GM12891 (cell line): ENCODE measurements around the gene PAX7. TPM values are rescaled to one million over a fixed set of nuclear protein-coding genes. Genes with fewer than 3 reads are reported as not detected.
"Not testable (repeated sequence)": the region's sequence is repeated elsewhere in the genome, so short reads cannot be mapped to it uniquely, and the experiment has no call there.

ENCODE experiments used
- DNase-seq: peaks from one replicate; pipeline ENCODE4 v3.0.0; 2011; ENCODE audit warnings: low spot score; ENCODE audit not compliant: insufficient read length
- FAIRE-seq: peaks from 2 replicates; lab custom pipeline; 2011; peaks lifted over from hg19 to GRCh38; lab: Jason Lieb, UNC
- PAX5 ChIP-seq: IDR thresholded peaks from 2 replicates; pipeline ENCODE4 v1.6.1; 2011; ENCODE audit warnings: low read length, moderate library complexity, mild to moderate bottlenecking; ENCODE audit not compliant: insufficient read depth, severe bottlenecking
- POLR2A ChIP-seq: IDR thresholded peaks from 2 replicates; pipeline ENCODE4 v1.6.1; 2011; ENCODE audit warnings: low read depth, low read length, control low read depth
- POLR2AphosphoS5 ChIP-seq: IDR thresholded peaks from 2 replicates; pipeline ENCODE4 v1.6.1; 2011; ENCODE audit warnings: low read depth, low read length, control low read depth
- POU2F2 ChIP-seq: IDR thresholded peaks from 2 replicates; pipeline ENCODE4 v1.6.1; 2011; ENCODE audit warnings: low read depth, mild to moderate bottlenecking, control low read depth, low read length, moderate library complexity
- SPI1 ChIP-seq: IDR thresholded peaks from 2 replicates; pipeline ENCODE4 v1.6.1; 2011; ENCODE audit warnings: low read depth, low read length, control low read depth
- TAF1 ChIP-seq: IDR thresholded peaks from 2 replicates; pipeline ENCODE4 v1.6.1; 2011; ENCODE audit warnings: low read depth, low read length, control low read depth
- polyA plus RNA-seq: library from polyadenylated mRNA; unstranded; fragments of >200 nt; gene quantifications from one replicate; pipeline ENCODE4 v1.2.1, GENCODE V29; 2012; ENCODE audit warnings: low read depth, missing spikeins, inconsistent platforms; ENCODE audit not compliant: missing spikeins

Gene PAX7
- 0.01 TPM for polyA plus RNA-seq

DNA sequence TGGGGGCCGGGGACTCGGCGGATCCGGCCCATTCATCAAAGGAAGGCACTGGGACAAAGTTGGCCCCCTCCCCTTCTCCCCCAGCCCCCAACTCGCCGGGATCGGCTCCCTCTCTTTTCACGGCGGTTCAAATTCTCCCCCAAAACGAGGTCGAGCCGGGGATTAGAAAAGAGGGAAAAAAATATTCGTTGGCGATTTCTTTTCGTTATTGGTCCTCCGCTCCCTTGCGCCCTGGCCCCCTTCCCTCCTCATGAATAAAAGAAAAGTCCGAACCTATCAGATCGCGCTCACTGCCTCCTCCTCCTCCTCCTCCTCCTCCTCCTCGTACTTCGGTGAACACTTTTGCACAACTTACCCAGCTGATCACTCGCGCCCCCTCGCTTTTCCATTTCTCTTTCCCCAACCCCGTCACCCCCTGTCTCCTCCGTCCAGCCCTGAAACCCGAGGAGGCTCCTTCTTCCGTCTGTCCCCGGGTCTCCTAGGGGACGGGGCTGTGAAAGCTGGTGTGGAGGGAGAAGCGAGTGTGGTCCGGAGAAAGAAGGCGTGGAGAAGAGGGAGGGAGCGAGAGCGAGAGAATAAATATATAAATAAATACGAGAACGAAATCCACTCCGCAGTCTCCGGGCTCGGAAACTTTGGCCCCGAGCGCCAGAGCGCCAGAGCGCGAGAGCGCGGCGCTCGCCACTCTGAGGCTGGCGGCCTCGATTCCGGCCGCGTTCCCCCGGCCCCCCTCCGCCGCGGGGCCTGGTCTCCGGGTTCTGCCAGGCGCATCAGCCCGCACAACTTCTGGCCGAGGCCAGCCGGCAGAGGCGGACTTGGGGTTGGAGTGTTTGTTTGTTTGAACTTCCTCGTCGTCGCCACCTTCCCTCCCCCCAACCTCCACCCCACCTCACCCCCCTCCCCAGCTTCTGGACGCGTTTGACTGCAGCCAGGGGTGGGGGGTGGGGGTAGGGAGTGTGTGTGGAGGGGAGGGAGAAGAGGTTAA, at the start of gene PAX7:
TSS of gene PAX7 (plus strand) at position 336 of the 985 bp plus-strand sequence. CDS start 758 bp downstream, outside the sequence.
- TF ChIP-seq PAX5, result no peak
- no peak for TF ChIP-seq POLR2A
- TF ChIP-seq POU2F2, result no peak
- DNase-seq (no peak), FAIRE-seq (no peak)

DNA sequence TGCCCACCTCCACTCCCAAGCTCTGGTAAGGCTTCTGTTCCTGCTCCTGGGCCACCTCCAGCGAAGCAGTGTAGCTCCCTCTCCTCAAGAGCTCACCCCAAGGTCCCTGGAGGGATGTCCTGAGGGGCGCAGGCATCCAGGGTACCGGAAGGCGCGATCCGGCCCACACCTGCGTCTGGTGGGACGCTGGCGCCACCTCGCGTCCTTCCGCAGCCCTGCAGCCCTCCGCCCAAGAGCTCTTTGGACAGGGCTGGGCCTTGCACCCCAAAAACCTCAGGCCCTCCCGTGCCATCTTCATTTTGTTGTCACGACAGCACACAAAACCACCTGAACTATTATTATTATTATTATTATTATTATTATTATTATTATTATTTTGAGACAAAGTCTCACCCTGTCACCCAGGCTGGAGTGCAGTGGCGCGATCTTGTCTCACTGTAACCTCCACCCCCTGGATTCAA, 49.2 kb upstream of the PAX7 start:
- DNase-seq (peak; percentile 70), FAIRE-seq (peak; percentile 78)
- TF ChIP-seq PAX5 (no peak), POLR2A (no peak), POU2F2 (no peak), TAF1 (no peak), SPI1 (no peak), POLR2AphosphoS5 (no peak)

DNA sequence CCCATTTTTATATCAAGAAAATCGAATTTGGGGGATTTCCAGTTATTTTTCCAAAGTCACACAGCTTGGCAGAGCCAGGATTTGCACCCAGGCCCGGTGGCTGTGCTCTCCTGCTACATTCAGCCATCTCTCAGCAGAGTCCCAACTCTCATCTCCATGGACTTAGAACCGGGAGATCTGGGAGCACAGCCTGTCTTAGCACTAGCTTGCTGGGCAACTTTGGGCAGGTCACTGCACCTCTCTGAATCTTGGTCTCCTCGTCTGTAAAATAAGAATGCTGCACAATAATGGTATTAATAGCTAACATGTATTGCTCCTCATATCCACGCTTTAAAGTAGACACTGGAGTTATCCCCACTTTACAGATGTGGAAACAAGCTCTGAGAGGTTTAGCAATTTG, 47.8 kb upstream of the PAX7 start:
- DNase-seq, result no peak
- TF ChIP-seq TAF1, result no peak
- no peak for TF ChIP-seq POLR2AphosphoS5
- no peak for TF ChIP-seq POU2F2
- no peak for TF ChIP-seq POLR2A
- TF ChIP-seq SPI1, result no peak
- no peak for TF ChIP-seq PAX5

DNA sequence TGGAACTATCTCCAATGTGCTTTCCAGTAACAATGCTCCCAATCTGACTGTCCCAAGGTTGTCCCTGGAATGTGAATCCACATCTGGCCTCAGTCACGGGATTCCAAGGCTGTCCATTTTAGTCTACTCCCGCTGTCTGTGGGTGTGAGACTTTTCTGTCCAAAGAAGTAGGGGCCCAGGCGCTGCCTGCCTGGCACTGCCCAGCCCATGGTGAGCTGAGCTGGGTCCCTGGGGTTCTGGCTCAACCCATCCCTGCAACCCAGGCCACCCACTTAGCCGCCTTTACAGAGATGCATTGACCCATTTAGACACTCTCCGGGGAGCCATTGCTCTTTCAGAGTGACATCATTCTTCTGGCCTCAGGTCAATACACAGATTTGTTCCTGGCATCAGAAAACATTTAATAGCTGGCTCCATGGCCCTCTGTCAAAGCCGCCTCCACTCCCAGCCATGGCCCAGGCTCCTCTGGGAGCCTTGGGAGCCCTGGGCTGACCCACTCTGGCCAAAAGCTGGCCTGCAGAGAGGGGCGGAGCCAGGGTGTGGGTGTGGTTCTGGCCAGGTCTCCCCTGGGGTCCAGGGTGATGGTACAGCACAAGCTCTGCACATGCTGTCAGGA, 47.2 kb upstream of the PAX7 start:
- TF ChIP-seq TAF1 (no peak), POLR2AphosphoS5 (no peak), SPI1 (no peak)
- FAIRE-seq (no peak), DNase-seq (no peak)

More for the DNA sequence above, 47.8 kb upstream of the PAX7 start:
- FAIRE-seq, result no peak

DNA sequence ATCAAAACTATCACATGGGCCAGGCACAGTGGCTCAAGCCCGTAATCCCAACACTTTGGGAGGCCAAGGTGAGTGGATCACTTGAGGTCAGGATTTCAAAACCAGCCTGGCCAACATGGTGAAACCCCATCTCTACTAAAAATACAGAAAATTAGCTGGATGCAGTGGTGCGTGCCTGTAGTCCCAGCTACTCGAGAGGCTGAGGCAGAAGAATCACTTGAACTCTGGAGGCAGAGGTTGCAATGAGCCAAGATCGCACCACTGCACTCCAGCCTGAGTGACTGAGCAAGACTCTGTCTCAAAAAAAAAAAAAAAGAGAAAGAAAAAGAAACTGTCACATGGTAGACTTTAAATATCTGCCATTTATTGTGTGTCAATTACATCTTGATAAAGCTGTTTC, 44.6 kb upstream of the PAX7 start:
- FAIRE-seq, DNase-seq: not testable (repeated sequence)

GRCh38 chr1:18588093-18588492, 42.6 kb upstream of the PAX7 start:
- TF ChIP-seq TAF1 (no peak), SPI1 (no peak), PAX5 (no peak), POLR2A (no peak), POU2F2 (no peak)
- DNase-seq, result no peak
- FAIRE-seq, result no peak

GRCh38 chr1:18592368-18592767, 38.3 kb upstream of the PAX7 start:
- no peak for FAIRE-seq
- no peak for DNase-seq
- TF ChIP-seq POLR2AphosphoS5, result no peak
- no peak for TF ChIP-seq POU2F2
- no peak for TF ChIP-seq PAX5
- TF ChIP-seq SPI1, result no peak
- no peak for TF ChIP-seq TAF1

DNA sequence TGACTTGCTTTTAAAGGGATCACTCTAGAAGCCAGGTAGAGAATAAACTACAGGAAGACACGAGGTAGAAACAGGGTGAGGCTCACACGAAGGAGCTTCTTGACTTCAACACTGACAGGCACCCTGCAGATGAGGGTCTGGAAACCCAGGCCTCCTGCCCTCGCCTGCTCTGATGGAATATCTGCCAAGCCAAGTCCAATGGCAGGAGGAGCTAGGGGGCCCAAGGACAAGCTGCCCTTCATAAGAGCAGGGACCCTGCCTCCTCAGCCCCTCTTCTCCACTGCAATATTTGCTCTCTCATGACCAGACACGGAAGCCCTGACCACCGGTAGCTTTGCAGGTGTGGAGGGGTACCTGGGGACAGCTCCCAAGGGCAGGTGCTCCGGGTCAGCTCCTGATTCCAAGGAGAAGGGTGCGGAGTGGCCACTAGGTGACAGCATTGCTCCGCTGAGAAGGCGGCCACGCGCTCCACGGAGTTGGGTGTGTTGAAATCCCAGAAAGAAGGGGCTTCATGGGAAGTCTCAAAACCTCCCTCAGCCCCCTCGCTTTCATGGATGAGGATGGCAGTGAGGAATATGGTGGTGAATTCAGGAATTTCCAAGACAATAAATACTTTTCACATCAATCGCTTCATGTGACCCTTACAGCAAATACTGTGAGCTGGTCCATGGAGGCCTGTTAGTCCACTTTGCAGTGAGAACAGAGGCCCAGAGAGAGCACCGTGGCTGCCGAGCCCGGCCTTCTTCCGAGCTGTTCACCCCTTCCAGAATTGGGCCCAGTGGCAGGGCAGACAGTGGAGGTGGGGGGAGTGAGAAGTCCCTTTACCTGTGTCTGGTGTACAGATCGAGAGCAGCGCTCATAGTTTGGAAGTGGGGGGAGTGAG, 33.2 kb upstream of the PAX7 start:
- DNase-seq, result peak; percentile 48
- FAIRE-seq, result peak; percentile 64
- TF ChIP-seq PAX5 (no peak), TAF1 (no peak), POU2F2 (no peak), POLR2AphosphoS5 (no peak), POLR2A (no peak), SPI1 (no peak)

DNA sequence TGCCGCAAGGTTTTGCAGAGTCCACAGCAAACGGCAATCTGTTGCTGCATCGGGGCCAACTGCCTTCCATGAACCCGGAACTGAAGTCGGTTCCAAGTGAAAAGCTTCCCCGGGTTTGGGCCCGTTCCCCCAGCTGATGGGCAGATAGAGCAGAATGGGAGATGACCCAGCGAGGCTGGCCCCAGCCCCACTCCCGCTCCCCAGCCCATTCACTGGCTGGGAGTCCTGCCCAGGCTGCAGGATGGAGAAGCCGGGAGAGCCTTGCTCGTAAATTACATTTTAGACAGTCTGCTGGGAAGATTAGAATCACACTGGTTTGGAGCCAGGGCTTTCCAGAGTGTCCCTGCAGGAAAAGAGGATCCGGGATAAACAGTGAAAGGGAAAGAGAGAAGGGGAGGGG, 31.6 kb upstream of the PAX7 start:
- no peak for TF ChIP-seq POLR2AphosphoS5
- no peak for TF ChIP-seq TAF1
- no peak for TF ChIP-seq POLR2A
- TF ChIP-seq PAX5, result no peak
- TF ChIP-seq POU2F2, result no peak
- TF ChIP-seq SPI1, result no peak
- FAIRE-seq (no peak), DNase-seq (no peak)
